Measurements from ENCODE around the gene PLEKHG3. TPM values are rescaled to one million over a fixed set of nuclear protein-coding genes. Genes with fewer than 3 reads are reported as not detected.

The PLEKHG3 gene
- total and polyA plus RNA-seq, 9 donors: 17.6 to 34.3 (median 26.9) TPM

GRCh38 chr14:64731141-64731581 lies 26.9 kb downstream of the PLEKHG3 start:
- DNase-seq: no peak
- Histone ChIP-seq H3K4me1 (ENCODE audit: control insufficient read depth, insufficient read depth, low read length) (peaks cover 9% of the 10 kb centered on the region), H3K4me3 (ENCODE audit: low read length) (no peak overlapping the region), H3K27ac (ENCODE audit: low read length) (no peak overlapping the region), H3K9me3 (replicated peaks; ENCODE audit: control insufficient read depth, low read depth, low read length) (no peaks in the 10 kb centered on the region), H3K36me3 (ENCODE audit: control insufficient read depth, insufficient read depth, low read length) (peaks cover 60% of the 10 kb centered on the region), H3K27me3 (ENCODE audit: control insufficient read depth, insufficient read depth, low read length) (no peaks in the 10 kb centered on the region)
- 93% methylated on average over 14 of the region's 15 CpGs for WGBS (ENCODE audit: insufficient coverage)

DNA sequence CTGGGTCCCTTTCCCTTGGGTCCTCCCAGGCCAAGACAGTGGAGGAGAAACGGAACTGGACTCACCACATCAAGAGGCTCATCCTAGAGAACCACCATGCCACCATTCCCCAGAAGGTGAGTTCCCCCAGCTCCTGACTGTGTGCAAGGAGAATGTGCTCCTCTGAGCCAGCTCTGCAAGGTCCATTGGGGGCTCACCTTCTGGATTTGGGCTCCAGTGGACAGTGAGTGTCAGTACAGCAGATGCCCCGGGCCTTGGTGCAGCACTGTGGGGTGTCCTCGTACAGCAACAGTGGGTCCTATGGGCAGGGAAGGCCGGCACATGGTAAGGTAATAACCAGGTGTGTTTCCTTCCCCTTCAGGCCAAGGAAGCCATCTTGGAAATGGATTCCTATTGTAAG lies 27.8 kb downstream of the PLEKHG3 start:
- no peak for DNase-seq
- H3K27me3 ChIP-seq (ENCODE audit: control insufficient read depth, insufficient read depth, low read length): no peaks in the 10 kb centered on the region
- H3K9me3 ChIP-seq (replicated peaks; ENCODE audit: control insufficient read depth, low read depth, low read length): no peaks in the 10 kb centered on the region
- H3K4me1 ChIP-seq (ENCODE audit: control insufficient read depth, insufficient read depth, low read length): peaks cover 7% of the 10 kb centered on the region
- WGBS (ENCODE audit: insufficient coverage): 100% methylated on average over 3 of the region's 4 CpGs
- H3K4me3 ChIP-seq (ENCODE audit: low read length): no peak overlapping the region
- H3K36me3 ChIP-seq (ENCODE audit: control insufficient read depth, insufficient read depth, low read length): peaks cover 66% of the 10 kb centered on the region
- H3K27ac ChIP-seq (ENCODE audit: low read length): no peak overlapping the region

GRCh38 chr14:64732536-64733120 lies 28.4 kb downstream of the PLEKHG3 start:
- H3K27ac ChIP-seq (ENCODE audit: low read length): no peak overlapping the region
- DNase-seq: no peak
- WGBS (ENCODE audit: insufficient coverage): 96% methylated on average over 11 of the region's 14 CpGs

DNA sequence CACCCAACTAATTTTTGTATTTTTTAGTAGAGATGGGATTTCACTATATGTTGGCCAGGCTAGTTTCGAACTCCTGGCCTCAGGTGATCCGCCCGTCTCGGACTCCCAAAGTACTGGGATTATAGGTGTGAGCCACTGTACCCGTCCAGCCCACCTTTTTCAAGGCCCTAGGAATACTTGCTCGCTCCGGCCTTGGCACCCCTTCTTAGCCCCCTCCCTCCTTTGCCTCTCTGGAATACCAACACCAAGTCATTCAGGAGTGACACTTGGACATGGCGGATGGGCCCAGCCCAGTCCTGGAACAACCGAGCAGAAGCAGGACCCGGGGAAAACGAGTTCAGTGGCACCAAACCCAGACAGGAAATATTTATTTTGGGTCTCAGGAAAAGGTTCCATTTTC lies 29.1 kb downstream of the PLEKHG3 start:
- peaks cover 69% of the 10 kb centered on the region for H3K36me3 ChIP-seq (ENCODE audit: control insufficient read depth, insufficient read depth, low read length)
- no peak for DNase-seq
- H3K4me1 ChIP-seq (ENCODE audit: control insufficient read depth, insufficient read depth, low read length): peaks cover 7% of the 10 kb centered on the region
- H3K27ac ChIP-seq (ENCODE audit: low read length): no peak overlapping the region
- H3K4me3 ChIP-seq (ENCODE audit: low read length): no peak overlapping the region
- H3K9me3 ChIP-seq (replicated peaks; ENCODE audit: control insufficient read depth, low read depth, low read length): no peaks in the 10 kb centered on the region
- H3K27me3 ChIP-seq (ENCODE audit: control insufficient read depth, insufficient read depth, low read length): no peaks in the 10 kb centered on the region
- WGBS (ENCODE audit: insufficient coverage): no CpG with 5 or more reads among the region's 11 CpGs

More at GRCh38 chr14:64732536-64733120, 28.4 kb downstream of the PLEKHG3 start:
- Histone ChIP-seq H3K9me3 (replicated peaks; ENCODE audit: control insufficient read depth, low read depth, low read length) (no peaks in the 10 kb centered on the region), H3K4me1 (ENCODE audit: control insufficient read depth, insufficient read depth, low read length) (peaks cover 7% of the 10 kb centered on the region), H3K27me3 (ENCODE audit: control insufficient read depth, insufficient read depth, low read length) (no peaks in the 10 kb centered on the region), H3K4me3 (ENCODE audit: low read length) (no peak overlapping the region), H3K36me3 (ENCODE audit: control insufficient read depth, insufficient read depth, low read length) (peaks cover 70% of the 10 kb centered on the region)

- no peak for DNase-seq
- no peaks in the 10 kb centered on the region for H3K9me3 ChIP-seq (replicated peaks; ENCODE audit: control insufficient read depth, low read depth, low read length)
- no peak overlapping the region for H3K27ac ChIP-seq (ENCODE audit: low read length)
- H3K27me3 ChIP-seq (ENCODE audit: control insufficient read depth, insufficient read depth, low read length): no peaks in the 10 kb centered on the region
- H3K4me3 ChIP-seq (ENCODE audit: low read length): no peak overlapping the region
- no CpG with 5 or more reads among the region's 1 CpG for WGBS (ENCODE audit: insufficient coverage)
- peaks cover 7% of the 10 kb centered on the region for H3K4me1 ChIP-seq (ENCODE audit: control insufficient read depth, insufficient read depth, low read length)
- peaks cover 69% of the 10 kb centered on the region for H3K36me3 ChIP-seq (ENCODE audit: control insufficient read depth, insufficient read depth, low read length)
These were observed 29.7 kb downstream of the PLEKHG3 start for GRCh38 chr14:64733899-64734298.

DNA sequence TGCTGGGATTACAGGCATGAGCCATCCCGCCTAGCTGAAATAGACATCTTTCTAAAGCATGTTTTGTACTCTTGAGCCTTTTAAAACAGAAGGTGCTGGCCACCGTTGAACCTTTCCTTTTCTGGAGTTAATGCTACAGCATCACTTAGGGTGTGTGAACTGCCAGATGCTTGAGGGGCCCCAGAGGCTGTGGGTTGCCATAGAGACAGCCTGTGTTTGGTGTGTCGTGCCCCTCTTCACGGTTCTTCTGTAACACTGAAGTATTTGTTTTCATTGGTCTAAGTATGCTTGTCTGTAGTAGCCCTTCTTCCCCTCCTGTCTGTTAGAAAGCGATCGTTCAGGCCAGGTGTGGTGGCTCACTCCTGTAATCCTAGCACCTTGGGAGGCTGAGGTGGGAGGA lies 30.8 kb downstream of the PLEKHG3 start:
- Histone ChIP-seq H3K27me3 (ENCODE audit: control insufficient read depth, insufficient read depth, low read length) (no peaks in the 10 kb centered on the region), H3K36me3 (ENCODE audit: control insufficient read depth, insufficient read depth, low read length) (peaks cover 74% of the 10 kb centered on the region), H3K9me3 (replicated peaks; ENCODE audit: control insufficient read depth, low read depth, low read length) (no peaks in the 10 kb centered on the region), H3K4me3 (ENCODE audit: low read length) (no peak overlapping the region), H3K27ac (ENCODE audit: low read length) (no peak overlapping the region), H3K4me1 (ENCODE audit: control insufficient read depth, insufficient read depth, low read length) (peaks cover 7% of the 10 kb centered on the region)
- 33% methylated on average over 4 of the region's 6 CpGs for WGBS (ENCODE audit: insufficient coverage)
- peak; percentile 79 for DNase-seq

- peaks cover 74% of the 10 kb centered on the region for H3K36me3 ChIP-seq (ENCODE audit: control insufficient read depth, insufficient read depth, low read length)
- H3K9me3 ChIP-seq (replicated peaks; ENCODE audit: control insufficient read depth, low read depth, low read length): no peaks in the 10 kb centered on the region
- H3K4me3 ChIP-seq (ENCODE audit: low read length): no peak overlapping the region
- H3K4me1 ChIP-seq (ENCODE audit: control insufficient read depth, insufficient read depth, low read length): peaks cover 7% of the 10 kb centered on the region
- no peak for DNase-seq
- no peaks in the 10 kb centered on the region for H3K27me3 ChIP-seq (ENCODE audit: control insufficient read depth, insufficient read depth, low read length)
- 80% methylated on average over 19 of the region's 28 CpGs for WGBS (ENCODE audit: insufficient coverage)
- H3K27ac ChIP-seq (ENCODE audit: low read length): no peak overlapping the region
These were observed 32.3 kb downstream of the PLEKHG3 start for GRCh38 chr14:64736271-64737169.

DNA sequence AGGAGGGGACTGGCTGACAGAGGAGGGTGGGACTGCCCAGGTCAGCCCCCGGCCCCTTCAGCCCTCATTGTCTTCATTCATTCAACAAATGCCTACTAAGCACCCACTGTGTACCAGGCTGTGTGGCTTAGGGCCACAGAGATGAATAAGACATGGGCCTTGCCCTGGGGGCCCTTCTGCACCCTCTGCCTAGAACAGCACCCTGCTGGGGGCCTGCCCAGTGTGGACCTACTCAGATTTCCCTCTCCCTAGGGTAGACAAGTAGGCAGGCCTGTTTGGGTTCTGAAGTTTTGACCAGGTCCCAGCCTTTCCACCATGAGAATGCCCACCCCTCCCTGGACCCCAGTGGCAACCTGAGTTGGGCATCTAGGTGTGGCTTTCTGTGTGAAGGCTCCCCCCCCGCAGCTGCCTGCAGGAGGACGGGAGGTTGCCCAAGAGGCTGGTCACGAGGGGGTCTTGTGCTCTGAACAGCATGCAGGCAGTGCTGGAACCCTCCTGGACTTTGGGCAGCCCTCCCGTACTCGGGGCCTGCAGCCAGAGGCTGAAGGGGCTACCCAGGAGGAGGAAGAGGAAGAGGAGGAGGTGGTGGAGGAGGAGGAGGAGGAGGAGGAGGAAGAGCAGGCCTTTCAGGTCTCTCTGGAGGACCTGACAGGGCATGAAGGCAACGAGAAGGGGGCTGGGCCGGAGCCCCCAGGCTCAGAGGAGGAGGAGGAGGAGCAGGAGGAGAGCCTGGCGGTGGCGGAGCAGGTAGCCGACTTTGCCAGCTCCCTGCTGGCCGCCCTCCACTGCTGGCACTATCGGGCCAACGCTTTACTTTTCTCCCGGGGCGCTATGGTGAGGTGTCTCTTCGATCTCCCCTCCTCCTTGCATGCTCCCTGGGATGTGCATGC lies 33.4 kb downstream of the PLEKHG3 start:
- DNase-seq: no peak
- no peaks in the 10 kb centered on the region for H3K27me3 ChIP-seq (ENCODE audit: control insufficient read depth, insufficient read depth, low read length)
- 81% methylated on average over 11 of the region's 17 CpGs for WGBS (ENCODE audit: insufficient coverage)
- H3K4me1 ChIP-seq (ENCODE audit: control insufficient read depth, insufficient read depth, low read length): peaks cover 7% of the 10 kb centered on the region
- no peak overlapping the region for H3K4me3 ChIP-seq (ENCODE audit: low read length)
- H3K36me3 ChIP-seq (ENCODE audit: control insufficient read depth, insufficient read depth, low read length): peaks cover 74% of the 10 kb centered on the region
- H3K27ac ChIP-seq (ENCODE audit: low read length): no peak overlapping the region
- no peaks in the 10 kb centered on the region for H3K9me3 ChIP-seq (replicated peaks; ENCODE audit: control insufficient read depth, low read depth, low read length)

DNA sequence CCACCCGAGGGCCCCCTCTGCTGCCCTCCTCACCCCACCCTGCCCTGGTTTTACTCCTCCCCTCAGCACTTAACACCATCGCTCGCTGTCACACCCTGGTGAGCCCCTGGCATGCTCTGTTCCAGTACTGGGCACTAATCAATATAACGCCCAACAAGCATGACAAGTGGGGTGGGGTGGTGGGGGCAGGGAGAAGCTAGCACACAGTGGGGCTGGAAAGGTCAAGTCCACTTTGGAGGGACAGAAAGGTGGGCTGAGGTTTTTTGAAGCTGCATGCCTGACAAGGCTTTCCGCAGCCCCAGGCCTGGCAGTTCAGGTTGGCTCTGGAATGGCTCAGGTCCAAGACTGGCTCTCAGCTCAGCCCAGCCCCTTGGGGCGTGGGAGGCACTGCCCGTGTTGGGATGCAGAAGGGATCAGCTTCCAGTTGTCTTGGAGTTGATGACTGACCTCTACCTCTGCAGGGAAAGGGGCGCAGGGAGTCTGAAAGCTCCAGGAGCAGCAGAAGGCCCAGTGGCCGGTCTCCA lies 34.1 kb downstream of the PLEKHG3 start:
- 78% methylated on average over 6 of the region's 9 CpGs for WGBS (ENCODE audit: insufficient coverage)
- no peaks in the 10 kb centered on the region for H3K27me3 ChIP-seq (ENCODE audit: control insufficient read depth, insufficient read depth, low read length)
- no peaks in the 10 kb centered on the region for H3K9me3 ChIP-seq (replicated peaks; ENCODE audit: control insufficient read depth, low read depth, low read length)
- no peak overlapping the region for H3K4me3 ChIP-seq (ENCODE audit: low read length)
- peaks cover 7% of the 10 kb centered on the region for H3K4me1 ChIP-seq (ENCODE audit: control insufficient read depth, insufficient read depth, low read length)
- no peak for DNase-seq
- H3K36me3 ChIP-seq (ENCODE audit: control insufficient read depth, insufficient read depth, low read length): peaks cover 77% of the 10 kb centered on the region
- H3K27ac ChIP-seq (ENCODE audit: low read length): no peak overlapping the region
